ENCODE measurements around the gene GSS.

DNA sequence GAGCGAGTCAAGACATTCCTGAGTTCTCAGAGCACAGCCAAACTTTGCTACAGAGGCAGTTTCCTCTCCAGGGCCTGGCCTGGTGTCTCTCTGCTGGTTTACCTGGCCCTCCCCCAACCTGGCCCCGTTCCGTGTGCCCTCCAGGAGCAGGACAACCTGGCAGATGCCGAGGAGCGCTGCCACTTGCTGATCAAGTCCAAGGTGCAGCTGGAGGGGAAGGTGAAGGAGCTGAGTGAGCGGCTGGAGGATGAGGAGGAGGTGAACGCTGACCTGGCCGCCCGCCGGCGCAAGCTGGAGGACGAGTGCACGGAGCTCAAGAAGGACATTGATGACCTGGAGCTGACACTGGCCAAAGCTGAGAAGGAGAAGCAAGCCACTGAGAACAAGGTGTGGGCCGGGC is 39.6 kb upstream of the GSS start:
- no peak for TF ChIP-seq CTCF (IDR thresholded peaks at IDR 0.05; ENCODE audit: control extremely low read depth in 1 of 3, insufficient read depth in 1 of 3, low read depth in 1 of 3, low read length in 3 of 3)
- TF ChIP-seq TBP (IDR thresholded peaks at IDR 0.05; ENCODE audit: low read depth, low read length), result no peak
- no peak for TF ChIP-seq BRCA1 (IDR thresholded peaks at IDR 0.05; ENCODE audit: low read depth, low read length)

Data from H1 (cell line).